ENCODE data around the gene FOXC1. TPM values are rescaled to one million over a fixed set of nuclear protein-coding genes. Genes with fewer than 3 reads are reported as not detected.

Gene FOXC1
- total and polyA plus RNA-seq, 4 donors, result 0.08 to 0.33 (median 0.14) TPM

- 87% methylated on average over 4 of the region's 4 CpGs for WGBS
- no peak for DNase-seq (ENCODE audit: low spot score)
- H3K9ac ChIP-seq (ENCODE audit: low read depth in 1 of 2, low read length in 2 of 2), result no peak overlapping the region
- TF ChIP-seq ZBTB33 (IDR thresholded peaks at IDR 0.05) (no peak), RAD21 (IDR thresholded peaks at IDR 0.05) (no peak), CTCF (IDR thresholded peaks at IDR 0.05; ENCODE audit: low read depth, low read length, missing input control) (no peak), SP1 (IDR thresholded peaks at IDR 0.05) (no peak), NR2F2 (IDR thresholded peaks at IDR 0.05) (no peak), REST (IDR thresholded peaks at IDR 0.05) (no peak), ATF3 (IDR thresholded peaks at IDR 0.05) (no peak), YY1 (IDR thresholded peaks at IDR 0.05) (no peak), HNF4A (conservative IDR thresholded peaks at IDR 0.05) (no peak), RXRA (IDR thresholded peaks at IDR 0.05) (no peak), EGR1 (IDR thresholded peaks at IDR 0.05; ENCODE audit: low read depth in 2 of 2) (no peak), FOXA2 (IDR thresholded peaks at IDR 0.05) (no peak), TAF1 (conservative IDR thresholded peaks at IDR 0.05) (no peak), HNF4G (IDR thresholded peaks at IDR 0.05) (no peak), MAX (IDR thresholded peaks at IDR 0.05) (no peak), FOXA1 (IDR thresholded peaks at IDR 0.05) (no peak)
- H3K9me3 ChIP-seq (ENCODE audit: control insufficient read depth in 4 of 4, low read length in 3 of 4), result no peaks in the 10 kb centered on the region
- H3K4me3 ChIP-seq (ENCODE audit: low read depth in 1 of 3, low read length in 3 of 3), result no peak overlapping the region
- no peak overlapping the region for H3K27ac ChIP-seq (ENCODE audit: low read depth in 1 of 2, low read length in 2 of 2)
- H3K27me3 ChIP-seq (ENCODE audit: control insufficient read depth in 4 of 4, insufficient read depth in 4 of 4, low read length in 3 of 4), result no peaks in the 10 kb centered on the region
- no peaks in the 10 kb centered on the region for H3K36me3 ChIP-seq (ENCODE audit: control insufficient read depth in 4 of 4, insufficient read depth in 3 of 4, low read depth in 1 of 4, low read length in 3 of 4)
- no peaks in the 10 kb centered on the region for H3K4me1 ChIP-seq (ENCODE audit: control insufficient read depth in 4 of 4, insufficient read depth in 4 of 4, low read length in 3 of 4)
Observed at GRCh38 chr6:1654054-1654453, 44.3 kb downstream of the FOXC1 start.

- no peak overlapping the region for H3K4me3 ChIP-seq (ENCODE audit: low read depth in 1 of 3, low read length in 3 of 3)
- TF ChIP-seq JUND (IDR thresholded peaks at IDR 0.05) (no peak), CTCF (IDR thresholded peaks at IDR 0.05; ENCODE audit: low read depth, low read length, missing input control) (no peak), NR2F2 (IDR thresholded peaks at IDR 0.05) (no peak), SP1 (IDR thresholded peaks at IDR 0.05) (no peak), TAF1 (conservative IDR thresholded peaks at IDR 0.05) (no peak), GABPA (IDR thresholded peaks at IDR 0.05 in 1 of 2, conservative IDR thresholded peaks at IDR 0.05 in 1 of 2) (no peak), ZBTB33 (IDR thresholded peaks at IDR 0.05) (no peak), RAD21 (IDR thresholded peaks at IDR 0.05) (no peak), EGR1 (IDR thresholded peaks at IDR 0.05; ENCODE audit: low read depth in 2 of 2) (no peak), MAX (IDR thresholded peaks at IDR 0.05) (no peak)
- no peak overlapping the region for H3K27ac ChIP-seq (ENCODE audit: low read depth in 1 of 2, low read length in 2 of 2)
- 91% methylated on average over 13 of the region's 13 CpGs for WGBS
- H3K9me3 ChIP-seq (ENCODE audit: control insufficient read depth in 4 of 4, low read length in 3 of 4), result no peaks in the 10 kb centered on the region
- no peaks in the 10 kb centered on the region for H3K27me3 ChIP-seq (ENCODE audit: control insufficient read depth in 4 of 4, insufficient read depth in 4 of 4, low read length in 3 of 4)
- H3K4me1 ChIP-seq (ENCODE audit: control insufficient read depth in 4 of 4, insufficient read depth in 4 of 4, low read length in 3 of 4), result no peaks in the 10 kb centered on the region
- no peak overlapping the region for H3K9ac ChIP-seq (ENCODE audit: low read depth in 1 of 2, low read length in 2 of 2)
- H3K36me3 ChIP-seq (ENCODE audit: control insufficient read depth in 4 of 4, insufficient read depth in 3 of 4, low read depth in 1 of 4, low read length in 3 of 4), result no peaks in the 10 kb centered on the region
- DNase-seq (ENCODE audit: low spot score), result no peak
Observed at GRCh38 chr6:1657116-1657770, 47.5 kb downstream of the FOXC1 start.
